ENCODE measurements around the gene PCSK4.

The PCSK4 gene

DNA sequence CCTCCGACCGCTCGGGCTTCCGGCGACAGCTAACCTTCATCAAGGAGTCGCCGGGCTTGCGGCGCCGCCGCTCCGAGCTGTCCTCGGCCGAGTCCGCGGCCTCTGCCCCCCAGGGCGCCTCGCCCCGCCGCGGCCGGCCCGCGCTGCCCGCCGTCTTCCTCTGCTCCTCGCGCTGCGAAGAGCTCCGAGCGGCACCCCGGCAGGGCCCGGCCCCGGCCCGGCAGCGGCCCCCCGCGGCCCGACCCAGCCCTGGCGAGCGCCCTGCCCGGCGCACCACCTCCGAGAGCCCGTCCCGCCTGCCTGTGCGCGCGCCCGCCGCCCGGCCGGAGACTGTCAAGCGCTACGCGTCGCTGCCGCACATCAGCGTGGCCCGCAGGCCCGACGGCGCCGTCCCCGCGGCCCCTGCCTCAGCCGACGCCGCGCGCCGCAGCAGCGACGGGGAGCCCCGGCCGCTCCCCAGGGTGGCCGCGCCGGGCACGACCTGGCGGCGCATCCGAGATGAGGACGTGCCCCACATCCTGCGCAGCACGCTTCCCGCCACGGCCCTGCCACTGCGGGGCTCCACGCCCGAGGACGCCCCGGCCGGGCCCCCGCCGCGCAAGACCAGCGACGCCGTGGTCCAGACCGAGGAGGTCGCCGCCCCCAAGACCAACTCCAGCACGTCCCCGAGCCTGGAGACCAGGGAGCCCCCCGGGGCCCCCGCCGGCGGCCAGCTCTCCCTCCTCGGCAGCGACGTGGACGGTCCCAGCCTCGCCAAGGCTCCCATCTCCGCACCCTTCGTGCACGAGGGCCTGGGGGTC, 20.7 kb downstream of the PCSK4 start:
- Histone ChIP-seq H3K4me1 (peaks cover 43 to 75% (median 60%) of the 10 kb centered on the region in 10 experiments), H3K4me3 (peak overlapping the region; percentile 49 to 67 (median 58)), H4K20me1 (peaks cover 100% of the 10 kb centered on the region in 11 experiments), H3K4me2 (peak overlapping the region; percentile 91 to 99 (median 98)), H3K9ac (peak overlapping the region; percentile 18 to 67 (median 58); a peak in 19 of 22 replicates), H3K27me3 (peaks cover 85 to 100% (median 94%) of the 10 kb centered on the region in 11 experiments), H3K36me3 (peaks cover 0 to 25% (median 16%) of the 10 kb centered on the region in 11 experiments; a peak in 16 of 22 replicates), H3K27ac (no peak overlapping the region), H3K9me3 (replicated peaks in 1 of 11) (no peaks in the 10 kb centered on the region)
- TF ChIP-seq Cebpa-rat (IDR thresholded peaks at IDR 0.05): no peak

DNA sequence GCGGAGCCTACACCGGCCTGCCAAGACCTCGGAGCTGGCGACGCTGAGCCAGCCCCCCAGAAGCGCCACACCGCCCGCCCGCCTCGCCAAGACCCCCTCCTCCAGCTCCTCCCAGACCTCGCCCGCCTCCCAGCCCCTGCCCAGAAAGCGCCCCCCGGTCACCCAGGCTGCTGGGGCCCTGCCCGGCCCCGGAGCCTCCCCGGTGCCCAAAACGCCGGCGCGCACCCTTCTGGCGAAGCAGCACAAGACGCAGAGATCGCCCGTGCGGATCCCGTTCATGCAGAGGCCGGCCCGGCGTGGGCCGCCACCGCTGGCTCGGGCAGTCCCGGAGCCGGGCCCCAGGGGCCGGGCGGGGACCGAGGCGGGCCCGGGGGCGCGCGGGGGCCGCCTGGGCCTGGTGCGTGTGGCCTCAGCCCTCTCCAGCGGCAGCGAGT, 21.3 kb downstream of the PCSK4 start:
- H3K9ac ChIP-seq: peak overlapping the region; percentile 18 to 67 (median 58); a peak in 18 of 22 replicates
- H3K27ac ChIP-seq: no peak overlapping the region
- peak overlapping the region; percentile 49 to 67 (median 58) for H3K4me3 ChIP-seq
- H3K36me3 ChIP-seq: peaks cover 0 to 20% (median 10%) of the 10 kb centered on the region in 11 experiments; a peak in 13 of 22 replicates
- H4K20me1 ChIP-seq: peaks cover 98 to 100% (median 100%) of the 10 kb centered on the region in 11 experiments
- peaks cover 43 to 75% (median 60%) of the 10 kb centered on the region in 10 experiments for H3K4me1 ChIP-seq
- H3K4me2 ChIP-seq: peak overlapping the region; percentile 91 to 99 (median 98)
- no peak for TF ChIP-seq Cebpa-rat (IDR thresholded peaks at IDR 0.05)
- peaks cover 85 to 97% (median 94%) of the 10 kb centered on the region in 11 experiments for H3K27me3 ChIP-seq
- no peaks in the 10 kb centered on the region for H3K9me3 ChIP-seq (replicated peaks in 1 of 11)

DNA sequence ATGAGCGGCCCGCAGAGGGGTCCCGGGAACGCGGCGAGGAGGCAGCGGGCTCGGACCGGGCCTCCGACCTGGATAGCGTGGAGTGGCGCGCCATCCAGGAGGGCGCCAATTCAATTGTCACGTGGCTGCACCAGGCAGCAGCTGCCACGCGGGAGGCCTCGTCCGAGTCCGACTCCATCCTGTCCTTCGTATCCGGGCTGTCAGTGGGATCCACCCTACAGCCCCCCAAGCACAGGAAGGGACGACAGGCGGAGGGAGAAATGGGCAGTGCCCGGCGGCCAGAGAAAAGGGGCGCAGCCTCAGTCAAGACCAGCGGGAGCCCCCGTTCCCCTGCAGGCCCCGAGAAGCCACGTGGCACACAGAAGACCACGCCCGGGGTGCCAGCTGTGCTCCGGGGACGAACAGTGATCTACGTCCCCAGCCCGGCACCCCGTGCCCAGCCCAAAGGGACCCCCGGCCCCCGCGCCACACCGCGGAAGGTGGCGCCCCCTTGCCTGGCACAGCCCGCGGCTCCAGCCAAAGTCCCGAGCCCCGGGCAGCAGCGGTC, 21.8 kb downstream of the PCSK4 start:
- Histone ChIP-seq H4K20me1 (peaks cover 93 to 100% (median 98%) of the 10 kb centered on the region in 11 experiments), H3K36me3 (peaks cover 0 to 15% (median 7%) of the 10 kb centered on the region in 11 experiments; a peak in 9 of 22 replicates), H3K4me3 (peak overlapping the region; percentile 49 to 67 (median 58); a peak in 16 of 20 replicates), H3K27me3 (peaks cover 83 to 95% (median 90%) of the 10 kb centered on the region in 11 experiments), H3K4me1 (peaks cover 43 to 71% (median 60%) of the 10 kb centered on the region in 10 experiments), H3K27ac (no peak overlapping the region), H3K9me3 (replicated peaks in 1 of 11) (no peaks in the 10 kb centered on the region), H3K4me2 (peak overlapping the region; percentile 91 to 99 (median 98)), H3K9ac (peak overlapping the region in 3 of 11 experiments; percentile 19 to 62 (median 58); a peak in 6 of 22 replicates)
- TF ChIP-seq Cebpa-rat (IDR thresholded peaks at IDR 0.05): no peak

DNA sequence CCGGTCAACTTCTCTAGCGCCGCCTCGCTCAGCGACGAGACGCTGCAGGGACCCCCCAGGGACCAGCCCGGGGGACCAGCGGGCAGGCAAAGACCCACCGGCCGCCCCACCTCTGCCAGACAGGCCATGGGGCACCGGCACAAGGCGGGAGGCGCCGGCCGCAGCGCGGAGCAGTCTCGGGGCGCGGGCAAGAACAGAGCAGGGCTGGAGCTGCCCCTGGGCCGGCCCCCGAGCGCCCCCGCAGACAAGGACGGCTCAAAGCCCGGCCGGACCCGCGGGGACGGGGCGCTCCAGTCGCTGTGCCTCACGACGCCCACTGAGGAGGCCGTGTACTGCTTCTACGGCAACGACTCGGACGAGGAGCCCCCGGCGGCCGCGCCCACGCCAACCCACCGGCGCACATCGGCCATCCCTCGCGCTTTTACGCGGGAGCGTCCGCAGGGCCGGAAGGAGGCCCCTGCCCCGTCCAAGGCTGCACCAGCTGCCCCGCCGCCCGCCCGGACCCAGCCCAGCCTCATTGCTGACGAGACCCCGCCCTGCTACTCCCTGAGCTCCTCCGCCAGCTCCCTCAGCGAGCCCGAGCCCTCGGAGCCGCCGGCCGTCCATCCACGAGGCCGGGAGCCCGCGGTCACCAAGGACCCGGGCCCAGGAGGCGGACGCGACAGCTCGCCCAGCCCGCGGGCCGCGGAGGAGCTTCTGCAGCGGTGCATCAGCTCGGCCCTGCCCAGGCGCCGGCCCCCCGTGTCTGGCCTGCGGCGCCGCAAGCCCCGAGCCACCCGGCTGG, 22.5 kb downstream of the PCSK4 start:
- H3K36me3 ChIP-seq: peaks cover 0 to 13% (median 7%) of the 10 kb centered on the region in 11 experiments; a peak in 8 of 22 replicates
- H3K4me3 ChIP-seq: peak overlapping the region in 3 of 10 experiments; percentile 54 to 67 (median 59); a peak in 4 of 20 replicates
- H3K9ac ChIP-seq: no peak overlapping the region
- H3K4me1 ChIP-seq: peaks cover 43 to 64% (median 58%) of the 10 kb centered on the region in 10 experiments
- H3K27ac ChIP-seq: no peak overlapping the region
- no peaks in the 10 kb centered on the region for H3K9me3 ChIP-seq (replicated peaks in 1 of 11)
- peaks cover 91 to 100% (median 96%) of the 10 kb centered on the region in 11 experiments for H4K20me1 ChIP-seq
- TF ChIP-seq Cebpa-rat (IDR thresholded peaks at IDR 0.05): no peak
- H3K4me2 ChIP-seq: peak overlapping the region in 7 of 11 experiments; percentile 91 to 99 (median 98); a peak in 11 of 22 replicates
- peaks cover 78 to 89% (median 83%) of the 10 kb centered on the region in 11 experiments for H3K27me3 ChIP-seq

DNA sequence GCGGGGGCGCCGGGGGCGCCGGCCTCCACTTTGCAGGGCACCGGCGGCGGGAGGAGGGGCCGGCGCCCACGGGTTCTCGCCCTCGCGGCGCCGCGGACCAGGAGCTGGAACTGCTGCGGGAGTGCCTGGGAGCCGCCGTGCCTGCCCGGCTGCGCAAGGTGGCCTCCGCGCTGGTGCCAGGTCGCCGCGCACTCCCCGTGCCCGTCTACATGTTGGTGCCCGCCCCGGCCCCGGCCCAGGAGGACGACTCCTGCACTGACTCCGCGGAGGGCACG, 23.0 kb downstream of the PCSK4 start:
- Histone ChIP-seq H3K36me3 (peaks cover 0 to 13% (median 7%) of the 10 kb centered on the region in 11 experiments; a peak in 8 of 22 replicates), H3K4me3 (no peak overlapping the region), H3K9me3 (replicated peaks in 1 of 11) (no peaks in the 10 kb centered on the region), H3K9ac (no peak overlapping the region), H3K27me3 (peaks cover 73 to 83% (median 78%) of the 10 kb centered on the region in 11 experiments), H3K4me1 (peaks cover 41 to 59% (median 53%) of the 10 kb centered on the region in 10 experiments), H3K27ac (no peak overlapping the region), H3K4me2 (no peak overlapping the region), H4K20me1 (peaks cover 85 to 100% (median 91%) of the 10 kb centered on the region in 11 experiments)
- no peak for TF ChIP-seq Cebpa-rat (IDR thresholded peaks at IDR 0.05)

DNA sequence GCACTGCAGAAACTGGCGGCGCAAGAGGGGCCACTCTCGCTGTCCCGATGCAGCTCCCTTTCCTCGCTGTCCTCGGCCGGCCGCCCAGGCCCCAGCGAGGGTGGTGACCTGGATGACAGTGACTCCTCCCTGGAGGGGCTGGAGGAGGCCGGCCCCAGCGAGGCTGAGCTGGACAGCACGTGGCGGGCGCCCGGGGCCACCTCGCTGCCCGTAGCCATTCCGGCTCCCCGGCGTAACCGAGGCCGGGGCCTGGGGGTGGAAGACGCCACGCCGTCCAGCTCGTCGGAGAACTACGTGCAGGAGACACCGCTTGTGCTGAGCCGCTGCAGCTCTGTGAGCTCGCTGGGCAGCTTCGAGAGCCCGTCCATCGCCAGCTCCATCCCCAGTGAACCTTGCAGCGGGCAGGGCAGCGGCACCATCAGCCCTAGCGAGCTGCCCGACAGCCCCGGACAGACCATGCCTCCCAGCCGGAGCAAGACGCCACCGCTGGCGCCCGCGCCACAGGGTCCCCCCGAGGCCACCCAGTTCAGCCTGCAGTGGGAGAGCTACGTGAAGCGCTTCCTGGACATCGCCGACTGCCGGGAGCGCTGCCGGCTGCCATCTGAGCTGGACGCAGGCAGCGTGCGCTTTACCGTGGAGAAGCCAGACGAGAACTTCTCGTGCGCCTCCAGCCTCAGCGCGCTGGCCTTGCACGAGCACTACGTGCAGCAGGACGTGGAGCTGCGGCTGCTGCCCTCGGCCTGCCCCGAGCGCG, 23.5 kb downstream of the PCSK4 start:
- no peak overlapping the region for H3K4me3 ChIP-seq
- no peaks in the 10 kb centered on the region for H3K9me3 ChIP-seq (replicated peaks in 1 of 11)
- H3K4me1 ChIP-seq: peaks cover 36 to 54% (median 48%) of the 10 kb centered on the region in 10 experiments
- TF ChIP-seq Cebpa-rat (IDR thresholded peaks at IDR 0.05): no peak
- H4K20me1 ChIP-seq: peaks cover 80 to 97% (median 86%) of the 10 kb centered on the region in 11 experiments
- peaks cover 0 to 13% (median 7%) of the 10 kb centered on the region in 11 experiments; a peak in 8 of 22 replicates for H3K36me3 ChIP-seq
- no peak overlapping the region for H3K9ac ChIP-seq
- peak overlapping the region in 2 of 11 experiments; percentile 46 to 49; a peak in 2 of 22 replicates for H3K4me2 ChIP-seq
- peaks cover 68 to 78% (median 73%) of the 10 kb centered on the region in 11 experiments for H3K27me3 ChIP-seq
- H3K27ac ChIP-seq: no peak overlapping the region

DNA sequence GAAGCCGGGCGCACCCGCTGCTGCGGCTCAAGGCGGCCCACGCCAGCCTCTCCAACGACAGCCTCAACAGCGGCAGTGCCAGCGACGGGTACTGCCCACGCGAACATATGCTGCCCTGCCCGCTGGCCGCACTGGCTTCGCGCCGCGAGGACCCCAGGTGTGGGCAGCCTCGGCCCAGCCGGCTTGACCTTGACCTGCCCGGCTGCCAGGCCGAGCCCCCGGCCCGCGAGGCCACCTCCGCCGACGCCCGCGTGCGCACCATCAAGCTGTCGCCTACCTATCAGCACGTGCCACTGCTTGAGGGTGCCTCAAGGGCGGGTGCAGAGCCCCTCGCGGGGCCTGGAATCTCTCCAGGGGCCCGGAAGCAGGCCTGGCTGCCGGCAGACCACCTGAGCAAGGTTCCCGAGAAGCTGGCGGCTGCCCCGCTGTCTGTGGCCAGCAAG, 24.1 kb downstream of the PCSK4 start:
- Histone ChIP-seq H3K36me3 (peaks cover 0 to 16% (median 8%) of the 10 kb centered on the region in 11 experiments; a peak in 12 of 22 replicates), H3K4me2 (peak overlapping the region in 7 of 11 experiments; percentile 4 to 60 (median 46); a peak in 9 of 22 replicates), H3K4me1 (peaks cover 30 to 48% (median 42%) of the 10 kb centered on the region in 10 experiments), H3K4me3 (no peak overlapping the region), H3K27me3 (peaks cover 62 to 72% (median 67%) of the 10 kb centered on the region in 11 experiments), H4K20me1 (peaks cover 76 to 97% (median 83%) of the 10 kb centered on the region in 11 experiments), H3K27ac (no peak overlapping the region), H3K9ac (no peak overlapping the region), H3K9me3 (replicated peaks in 1 of 11) (no peaks in the 10 kb centered on the region)
- no peak for TF ChIP-seq Cebpa-rat (IDR thresholded peaks at IDR 0.05)
